PC-3 (cell line): Measurements from ENCODE around the gene MTCH1.

Experiments used
- CTCF ChIP-seq: fragments of 300-600 bp; sonication (generic); conservative IDR thresholded peaks from 2 replicates; pipeline ENCODE4 v1.5.1; 2017; ENCODE audit warnings: antibody characterized with exemption, low read depth, mild to moderate bottlenecking, low read length
- EZH2 ChIP-seq: fragments of 300-600 bp; sonication (generic); IDR thresholded peaks from one replicate; pipeline ENCODE4 v1.6.1; 2017; ENCODE audit warnings: antibody characterized with exemption, mild to moderate bottlenecking, low read length; ENCODE audit not compliant: unreplicated experiment
- EZH2phosphoT487 ChIP-seq: fragments of 300-600 bp; sonication (generic); IDR thresholded peaks from 2 replicates; pipeline ENCODE4 v1.6.1; 2018; ENCODE audit warnings: mild to moderate bottlenecking, antibody characterized with exemption, low read length, borderline replicate concordance

- TF ChIP-seq CTCF (no peak), EZH2phosphoT487 (no peak), EZH2 (no peak)
Observed at GRCh38 chr6:36920546-36920945, 65.5 kb downstream of the MTCH1 start.
